Activated T-helper 17 cell treated with anti-CD3 and anti-CD28 coated beads, Interleukin-2, amount 50 U/mL, for 72 hours (primary cell): ENCODE data around the gene COL26A1. TPM values are rescaled to one million over a fixed set of nuclear protein-coding genes. Genes with fewer than 3 reads are reported as not detected.
A peak's percentile ranks its signal among the peaks of the same experiment; 100 is the strongest.

ENCODE experiments used
- ATAC-seq: fragments of 150-1000 bp; cut with Tn5 transposase; replicated peaks from 2 replicates; pipeline ENCODE4 v1.10.0; 2021; ENCODE audit warnings: mild to moderate bottlenecking, moderate library complexity
- H3K27ac Mint-ChIP-seq: one replicate; pipeline ENCODE4 v1.8.0; 2022; ENCODE audit warnings: mixed read lengths
- H3K27me3 Mint-ChIP-seq: one replicate; pipeline ENCODE4 v1.8.0; 2022; ENCODE audit warnings: mixed read lengths
- H3K36me3 Mint-ChIP-seq: one replicate; pipeline ENCODE4 v1.8.0; 2022; ENCODE audit warnings: low read depth, mild to moderate bottlenecking, mixed read lengths
- H3K4me1 Mint-ChIP-seq: one replicate; pipeline ENCODE4 v1.8.0; 2022; ENCODE audit warnings: mixed read lengths
- H3K4me3 Mint-ChIP-seq: one replicate; pipeline ENCODE4 v1.8.0; 2022; ENCODE audit warnings: mild to moderate bottlenecking, mixed read lengths
- H3K9me3 Mint-ChIP-seq: one replicate; pipeline ENCODE4 v1.8.0; 2022; ENCODE audit warnings: mixed read lengths
- total RNA-seq, 2 donors: library from RNA; stranded (reverse); gene quantifications; one replicate each; pipeline ENCODE4 v1.2.3, GENCODE V29; 2022

The COL26A1 gene
- total RNA-seq, 2 donors from 2014 or later: not detected

- no peaks in the 10 kb centered on the region for H3K4me1 Mint-ChIP-seq
- H3K9me3 Mint-ChIP-seq: peaks cover 3% of the 10 kb centered on the region
- ATAC-seq: no peak
- no peak overlapping the region for H3K27ac Mint-ChIP-seq
- no peaks in the 10 kb centered on the region for H3K27me3 Mint-ChIP-seq
- no peaks in the 10 kb centered on the region for H3K36me3 Mint-ChIP-seq
- H3K4me3 Mint-ChIP-seq: no peak overlapping the region
Observed at GRCh38 chr7:101382937-101383336, 20.3 kb downstream of the COL26A1 start.

- ATAC-seq: no peak
- H3K27me3 Mint-ChIP-seq: no peaks in the 10 kb centered on the region
- H3K27ac Mint-ChIP-seq: no peak overlapping the region
- no peaks in the 10 kb centered on the region for H3K36me3 Mint-ChIP-seq
- no peaks in the 10 kb centered on the region for H3K4me1 Mint-ChIP-seq
- H3K4me3 Mint-ChIP-seq: no peak overlapping the region
- H3K9me3 Mint-ChIP-seq: peaks cover 2% of the 10 kb centered on the region
Observed at GRCh38 chr7:101386177-101386557, 23.5 kb downstream of the COL26A1 start.

GRCh38 chr7:101386558-101387231 lies 24.0 kb downstream of the COL26A1 start:
- no peak overlapping the region for H3K27ac Mint-ChIP-seq
- no peaks in the 10 kb centered on the region for H3K27me3 Mint-ChIP-seq
- no peaks in the 10 kb centered on the region for H3K36me3 Mint-ChIP-seq
- no peaks in the 10 kb centered on the region for H3K9me3 Mint-ChIP-seq
- H3K4me1 Mint-ChIP-seq: peaks cover under 1% of the 10 kb centered on the region
- H3K4me3 Mint-ChIP-seq: no peak overlapping the region
- no peak for ATAC-seq

- peak; percentile 72 for ATAC-seq
- peak overlapping the region; percentile 26 for H3K4me3 Mint-ChIP-seq
- peak overlapping the region; percentile 80 for H3K27ac Mint-ChIP-seq
Observed at GRCh38 chr7:101390901-101391301, 28.2 kb downstream of the COL26A1 start.

GRCh38 chr7:101391991-101392390 lies 29.3 kb downstream of the COL26A1 start:
- Mint-ChIP-seq H3K9me3 (no peaks in the 10 kb centered on the region), H3K27ac (peak overlapping the region; percentile 12), H3K4me1 (peaks cover 5% of the 10 kb centered on the region), H3K36me3 (no peaks in the 10 kb centered on the region), H3K27me3 (peaks cover 3% of the 10 kb centered on the region), H3K4me3 (no peak overlapping the region)
- ATAC-seq: no peak

More at GRCh38 chr7:101390901-101391301, 28.2 kb downstream of the COL26A1 start:
- Mint-ChIP-seq H3K9me3 (no peaks in the 10 kb centered on the region), H3K4me1 (peaks cover 5% of the 10 kb centered on the region), H3K36me3 (no peaks in the 10 kb centered on the region), H3K27me3 (no peaks in the 10 kb centered on the region)

- H3K36me3 Mint-ChIP-seq: no peaks in the 10 kb centered on the region
- peaks cover 5% of the 10 kb centered on the region for H3K4me1 Mint-ChIP-seq
- no peak for ATAC-seq
Observed at GRCh38 chr7:101393865-101394264, 31.2 kb downstream of the COL26A1 start.

GRCh38 chr7:101395376-101395775 lies 32.7 kb downstream of the COL26A1 start:
- Mint-ChIP-seq H3K4me3 (no peak overlapping the region), H3K9me3 (no peaks in the 10 kb centered on the region), H3K4me1 (peaks cover 5% of the 10 kb centered on the region), H3K27me3 (peaks cover 17% of the 10 kb centered on the region), H3K27ac (no peak overlapping the region), H3K36me3 (no peaks in the 10 kb centered on the region)
- no peak for ATAC-seq

More at GRCh38 chr7:101393865-101394264, 31.2 kb downstream of the COL26A1 start:
- Mint-ChIP-seq H3K27me3 (peaks cover 13% of the 10 kb centered on the region), H3K9me3 (no peaks in the 10 kb centered on the region), H3K27ac (no peak overlapping the region), H3K4me3 (no peak overlapping the region)

- H3K27me3 Mint-ChIP-seq: peaks cover 25% of the 10 kb centered on the region
- no peak overlapping the region for H3K27ac Mint-ChIP-seq
- no peaks in the 10 kb centered on the region for H3K9me3 Mint-ChIP-seq
- H3K36me3 Mint-ChIP-seq: no peaks in the 10 kb centered on the region
- no peak for ATAC-seq
- H3K4me1 Mint-ChIP-seq: no peaks in the 10 kb centered on the region
- H3K4me3 Mint-ChIP-seq: no peak overlapping the region
Observed at GRCh38 chr7:101397243-101397642, 34.6 kb downstream of the COL26A1 start.

- no peak for ATAC-seq
- H3K27me3 Mint-ChIP-seq: peaks cover 30% of the 10 kb centered on the region
- no peaks in the 10 kb centered on the region for H3K36me3 Mint-ChIP-seq
- H3K9me3 Mint-ChIP-seq: no peaks in the 10 kb centered on the region
- H3K27ac Mint-ChIP-seq: no peak overlapping the region
- no peak overlapping the region for H3K4me3 Mint-ChIP-seq
- H3K4me1 Mint-ChIP-seq: no peaks in the 10 kb centered on the region
Observed at GRCh38 chr7:101397770-101398324, 35.2 kb downstream of the COL26A1 start.

- Mint-ChIP-seq H3K9me3 (no peaks in the 10 kb centered on the region), H3K36me3 (no peaks in the 10 kb centered on the region), H3K27ac (no peak overlapping the region), H3K4me3 (no peak overlapping the region), H3K4me1 (no peaks in the 10 kb centered on the region), H3K27me3 (peaks cover 30% of the 10 kb centered on the region)
- no peak for ATAC-seq
Observed at GRCh38 chr7:101398396-101399289, 36.0 kb downstream of the COL26A1 start.

GRCh38 chr7:101399759-101400158 lies 37.1 kb downstream of the COL26A1 start:
- H3K27me3 Mint-ChIP-seq: peaks cover 30% of the 10 kb centered on the region
- ATAC-seq: no peak
- H3K27ac Mint-ChIP-seq: no peak overlapping the region
- H3K9me3 Mint-ChIP-seq: no peaks in the 10 kb centered on the region
- H3K4me3 Mint-ChIP-seq: no peak overlapping the region
- H3K4me1 Mint-ChIP-seq: no peaks in the 10 kb centered on the region
- H3K36me3 Mint-ChIP-seq: no peaks in the 10 kb centered on the region

GRCh38 chr7:101400751-101401150 lies 38.1 kb downstream of the COL26A1 start:
- no peak overlapping the region for H3K27ac Mint-ChIP-seq
- H3K36me3 Mint-ChIP-seq: no peaks in the 10 kb centered on the region
- no peak overlapping the region for H3K4me3 Mint-ChIP-seq
- H3K4me1 Mint-ChIP-seq: no peaks in the 10 kb centered on the region
- no peak for ATAC-seq
- H3K27me3 Mint-ChIP-seq: peaks cover 34% of the 10 kb centered on the region
- H3K9me3 Mint-ChIP-seq: no peaks in the 10 kb centered on the region

- H3K27ac Mint-ChIP-seq: no peak overlapping the region
- ATAC-seq: no peak
- no peaks in the 10 kb centered on the region for H3K36me3 Mint-ChIP-seq
- H3K27me3 Mint-ChIP-seq: peaks cover 31% of the 10 kb centered on the region
- no peaks in the 10 kb centered on the region for H3K4me1 Mint-ChIP-seq
- H3K4me3 Mint-ChIP-seq: no peak overlapping the region
- no peaks in the 10 kb centered on the region for H3K9me3 Mint-ChIP-seq
Observed at GRCh38 chr7:101401390-101402080, 38.9 kb downstream of the COL26A1 start.

- no peak for ATAC-seq
- H3K4me3 Mint-ChIP-seq: no peak overlapping the region
- no peaks in the 10 kb centered on the region for H3K9me3 Mint-ChIP-seq
- H3K27me3 Mint-ChIP-seq: peaks cover 31% of the 10 kb centered on the region
- no peaks in the 10 kb centered on the region for H3K36me3 Mint-ChIP-seq
- no peaks in the 10 kb centered on the region for H3K4me1 Mint-ChIP-seq
- no peak overlapping the region for H3K27ac Mint-ChIP-seq
Observed at GRCh38 chr7:101402081-101402779, 39.6 kb downstream of the COL26A1 start.
